HCT116 (cell line): Measurements from ENCODE around the gene NDUFS6. TPM values are rescaled to one million over a fixed set of nuclear protein-coding genes. Genes with fewer than 3 reads are reported as not detected.

Experiments
- ATAC-seq: fragments of 200-7000 bp; cut with Tn5 transposase; 2 replicates; pipeline ENCODE4 v1.9.1; 2020; ENCODE audit warnings: mild to moderate bottlenecking, moderate library complexity
- BruUV-seq: library from RNA; stranded (reverse); fragments of 400-500 nt; replicated peaks from 2 replicates; lab custom pipeline; 2021; lab: Mats Ljungman, UMichigan
- CTCF ChIA-PET: fragments of 300-600 bp; sonication (Branson Sonifier 250); formaldehyde crosslinking; loops from one replicate; lab custom pipeline; 2021; ENCODE audit warnings: antibody characterized with exemption; lab: Charles Lee
- POLR2A ChIA-PET: fragments of 300-600, 350-600 bp; sonication (Branson Sonifier 250); formaldehyde crosslinking; loops from one replicate; lab custom pipeline; 2021; ENCODE audit warnings: antibody characterized with exemption; lab: Charles Lee
- RAD21 ChIA-PET, 2 experiments: fragments of 300-600 bp; sonication (Branson Sonifier 250); formaldehyde crosslinking; loops; one replicate each; lab custom pipeline; 2023; ENCODE audit warnings: low total read pairs in 2 of 2; ENCODE audit not compliant: uncharacterized antibody in 2 of 2, unreplicated experiment in 2 of 2, low non-redundant PET in 1 of 2; lab: Charles Lee
- DNase-seq: peaks from one replicate; pipeline ENCODE4 v3.0.0-alpha.2; 2010; ENCODE audit warnings: low read depth, low spot score
- H2AFZ ChIP-seq: fragments of 200-600 bp; shearing (Covaris generic), sonication (generic); 2 replicates; pipeline ENCODE4 v1.6.1; 2017; ENCODE audit warnings: low read depth, mixed run types, mixed read lengths, antibody characterized with exemption, low read length; ENCODE audit not compliant: poor library complexity, severe bottlenecking
- H3K27ac ChIP-seq: 2 replicates; pipeline ENCODE4 v1.5.1; 2012; ENCODE audit warnings: low read depth, low read length
- H3K27me3 ChIP-seq: fragments of 200-600 bp; sonication (generic); 2 replicates; pipeline ENCODE4 v1.6.1; 2016; ENCODE audit warnings: mixed run types, low read length, mixed read lengths; ENCODE audit not compliant: insufficient read depth
- H3K36me3 ChIP-seq, 2 experiments: fragments of 200-500 bp in 1 of 2; fragments of 200-600 bp in 1 of 2; sonication (Bioruptor generic) in 1 of 2; sonication (generic) in 1 of 2; 2 replicates each; pipeline versions ENCODE4 v1.5.1 to v1.6.1; 2014 to 2016; ENCODE audit warnings: low read length in 2 of 2, inconsistent platforms in 1 of 2, mixed read lengths in 1 of 2, mixed run types in 1 of 2; ENCODE audit not compliant: insufficient read depth in 2 of 2, control insufficient read depth in 1 of 2
- H3K4me1 ChIP-seq, 2 experiments: fragments of 200-600 bp in 1 of 2; sonication (generic) in 1 of 2; 2 replicates each; pipeline versions ENCODE4 v1.5.1 to v1.6.1; 2012 to 2017; ENCODE audit warnings: low read length in 2 of 2, inconsistent platforms in 1 of 2, mild to moderate bottlenecking in 1 of 2, mixed read lengths in 1 of 2, mixed run types in 1 of 2, moderate library complexity in 1 of 2; ENCODE audit not compliant: insufficient read depth in 2 of 2, control insufficient read depth in 1 of 2
- H3K4me2 ChIP-seq: fragments of 200-600 bp; sonication (generic); 2 replicates; pipeline ENCODE4 v1.6.1; 2017; ENCODE audit warnings: mixed run types, low read length, mixed read lengths
- H3K4me3 ChIP-seq, 2 experiments: fragments of 200-600 bp in 1 of 2; sonication (generic) in 1 of 2; replicated peaks in 1 of 2; 2 replicates each; pipeline ENCODE4 v1.5.1; 2011 to 2016; ENCODE audit warnings: low read length in 2 of 2, control low read depth in 1 of 2, low read depth in 1 of 2, mild to moderate bottlenecking in 1 of 2, mixed read lengths in 1 of 2, mixed run types in 1 of 2
- H3K79me2 ChIP-seq: fragments of 200-600 bp; sonication (generic); 2 replicates; pipeline ENCODE4 v1.6.1; 2017; ENCODE audit warnings: mild to moderate bottlenecking, mixed run types, low read length, moderate library complexity, mixed read lengths; ENCODE audit not compliant: insufficient read depth
- H3K9ac ChIP-seq: fragments of 200-600 bp; sonication (generic); 2 replicates; pipeline ENCODE4 v1.6.1; 2016; ENCODE audit warnings: low read length, mixed read lengths
- H3K9me2 ChIP-seq: fragments of 200-600 bp; sonication (generic), shearing (Covaris generic); 2 replicates; pipeline ENCODE4 v1.6.1; 2017; ENCODE audit warnings: mixed run types, mild to moderate bottlenecking, moderate library complexity; ENCODE audit not compliant: insufficient read depth
- H3K9me3 ChIP-seq, 2 experiments: fragments of 200-500 bp in 1 of 2; fragments of 200-600 bp in 1 of 2; sonication (Bioruptor generic) in 1 of 2; sonication (generic) in 1 of 2; 2 replicates each; pipeline ENCODE4 v1.6.1; 2014 to 2017; ENCODE audit warnings: low read length in 2 of 2, mixed read lengths in 2 of 2, inconsistent platforms in 1 of 2, low read depth in 1 of 2, mild to moderate bottlenecking in 1 of 2, mixed run types in 1 of 2, moderate library complexity in 1 of 2; ENCODE audit not compliant: control insufficient read depth in 1 of 2, insufficient read depth in 1 of 2
- H4K20me1 ChIP-seq: fragments of 200-600 bp; sonication (generic), shearing (Covaris generic); 2 replicates; pipeline ENCODE4 v1.6.1; 2017; ENCODE audit warnings: mixed run types, mild to moderate bottlenecking, moderate library complexity; ENCODE audit not compliant: insufficient read depth
- ELF1 ChIP-seq: IDR thresholded peaks from 2 replicates; pipeline ENCODE4 v1.6.1; 2012; ENCODE audit warnings: low read depth, borderline replicate concordance
- EZH2 ChIP-seq: fragments of 200-600 bp; sonication (generic); IDR thresholded peaks from 2 replicates; pipeline ENCODE4 v1.6.1; 2017; ENCODE audit warnings: antibody characterized with exemption, mixed run types
- EZH2phosphoT487 ChIP-seq: fragments of 200-600 bp; IDR thresholded peaks from 2 replicates; pipeline ENCODE4 v1.6.1; 2018; ENCODE audit warnings: antibody characterized with exemption, borderline replicate concordance
- POLR2A ChIP-seq: IDR thresholded peaks from 2 replicates; pipeline ENCODE4 v1.7.0; 2011; ENCODE audit warnings: borderline replicate concordance; ENCODE audit not compliant: insufficient read depth, insufficient read length; ENCODE audit errors: extremely low read depth
- POLR2AphosphoS5 ChIP-seq: IDR thresholded peaks from 2 replicates; pipeline ENCODE4 v1.6.1; 2011; ENCODE audit warnings: mild to moderate bottlenecking, low read depth, low read length, moderate library complexity
- TCF7L2 ChIP-seq: IDR thresholded peaks from 2 replicates; pipeline ENCODE4 v1.7.0; 2011; ENCODE audit warnings: borderline replicate concordance, inconsistent platforms; ENCODE audit not compliant: insufficient read depth, insufficient read length; ENCODE audit errors: extremely low read depth
- intact Hi-C: fragments of 100-400 bp; cut with micrococcal nuclease; formaldehyde crosslinking; loops from 2 replicates; pipeline ENCODE4 v1.10.0; 2022
- total RNA-seq: library from RNA; stranded (reverse); gene quantifications from one replicate; pipeline ENCODE4 v1.2.1, GENCODE V29; 2021; ENCODE audit not compliant: unreplicated experiment
- TF ChIP-seq, protein P1 (sequence below): IDR thresholded peaks from 2 replicates; pipeline ENCODE4 v1.6.1; 2012; ENCODE audit warnings: low read depth

NDUFS6 gene
- total RNA-seq, 1 experiment from 2014 or later, result 43.8 TPM

DNA sequence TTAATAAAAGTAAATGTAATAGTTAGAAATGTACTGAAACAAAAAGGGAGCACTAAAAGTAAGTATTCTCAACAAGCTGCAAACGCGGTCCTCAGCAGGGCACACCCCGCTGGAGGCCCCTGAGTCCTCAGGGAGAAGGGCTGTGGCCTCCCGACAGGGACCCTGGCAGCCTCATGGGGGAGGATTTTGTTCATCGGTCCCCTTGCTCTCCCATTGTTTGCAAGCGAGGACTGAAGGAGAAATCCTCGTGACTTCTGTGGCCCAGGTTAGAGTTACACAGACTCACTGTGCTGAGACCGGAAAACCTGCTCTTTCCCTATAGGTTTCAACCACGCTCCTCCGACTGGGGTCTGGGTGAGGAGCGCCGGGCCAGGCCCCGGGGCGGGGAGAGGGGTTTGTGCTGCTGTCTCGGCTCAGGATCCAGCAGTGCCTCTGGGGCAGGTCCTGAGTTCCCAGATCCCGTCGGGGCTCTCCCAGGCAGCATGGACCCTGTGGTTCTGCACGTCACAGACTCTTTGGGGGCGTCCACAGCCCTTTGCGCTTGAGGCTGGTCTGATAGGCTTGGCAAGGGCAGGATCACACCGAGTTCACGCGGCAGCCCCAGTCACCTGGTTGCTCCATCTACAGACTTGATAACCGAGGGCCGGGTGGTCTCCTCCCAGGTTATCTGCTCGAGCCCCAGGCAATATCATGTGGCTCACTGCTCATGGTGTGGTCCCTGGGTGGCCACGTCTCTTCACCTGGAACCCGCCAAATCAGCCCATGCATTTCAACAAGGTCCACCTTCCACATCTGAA, 40.4 kb upstream of the NDUFS6 start:
- no peak for ATAC-seq
- no TSS peak for BruUV-seq

More for the DNA sequence above, 40.4 kb upstream of the NDUFS6 start:
- Histone ChIP-seq H3K4me1 (no peaks in the 10 kb centered on the region), H2AFZ (no peak overlapping the region), H3K9me2 (no peaks in the 10 kb centered on the region), H3K27me3 (no peaks in the 10 kb centered on the region), H3K9me3 (no peaks in the 10 kb centered on the region), H3K4me2 (no peak overlapping the region), H4K20me1 (no peaks in the 10 kb centered on the region), H3K27ac (no peak overlapping the region), H3K4me3 (no peak overlapping the region), H3K9ac (no peak overlapping the region), H3K79me2 (no peaks in the 10 kb centered on the region), H3K36me3 (no peaks in the 10 kb centered on the region)
- ChIA-PET CTCF (interaction anchor here (1.1 kb wide), 1 partner anchor 278 kb away, joined by 3 read pairs; no protein-coding TSS in a partner anchor), RAD21 (no interaction called here), POLR2A (no interaction called here)
- DNase-seq, result no peak
- intact Hi-C loops, result no loop called here
- TF ChIP-seq ELF1 (no peak), EZH2phosphoT487 (no peak), POLR2AphosphoS5 (no peak), EZH2 (no peak), TCF7L2 (no peak), POLR2A (no peak)
- TF ChIP-seq, protein P1, sequence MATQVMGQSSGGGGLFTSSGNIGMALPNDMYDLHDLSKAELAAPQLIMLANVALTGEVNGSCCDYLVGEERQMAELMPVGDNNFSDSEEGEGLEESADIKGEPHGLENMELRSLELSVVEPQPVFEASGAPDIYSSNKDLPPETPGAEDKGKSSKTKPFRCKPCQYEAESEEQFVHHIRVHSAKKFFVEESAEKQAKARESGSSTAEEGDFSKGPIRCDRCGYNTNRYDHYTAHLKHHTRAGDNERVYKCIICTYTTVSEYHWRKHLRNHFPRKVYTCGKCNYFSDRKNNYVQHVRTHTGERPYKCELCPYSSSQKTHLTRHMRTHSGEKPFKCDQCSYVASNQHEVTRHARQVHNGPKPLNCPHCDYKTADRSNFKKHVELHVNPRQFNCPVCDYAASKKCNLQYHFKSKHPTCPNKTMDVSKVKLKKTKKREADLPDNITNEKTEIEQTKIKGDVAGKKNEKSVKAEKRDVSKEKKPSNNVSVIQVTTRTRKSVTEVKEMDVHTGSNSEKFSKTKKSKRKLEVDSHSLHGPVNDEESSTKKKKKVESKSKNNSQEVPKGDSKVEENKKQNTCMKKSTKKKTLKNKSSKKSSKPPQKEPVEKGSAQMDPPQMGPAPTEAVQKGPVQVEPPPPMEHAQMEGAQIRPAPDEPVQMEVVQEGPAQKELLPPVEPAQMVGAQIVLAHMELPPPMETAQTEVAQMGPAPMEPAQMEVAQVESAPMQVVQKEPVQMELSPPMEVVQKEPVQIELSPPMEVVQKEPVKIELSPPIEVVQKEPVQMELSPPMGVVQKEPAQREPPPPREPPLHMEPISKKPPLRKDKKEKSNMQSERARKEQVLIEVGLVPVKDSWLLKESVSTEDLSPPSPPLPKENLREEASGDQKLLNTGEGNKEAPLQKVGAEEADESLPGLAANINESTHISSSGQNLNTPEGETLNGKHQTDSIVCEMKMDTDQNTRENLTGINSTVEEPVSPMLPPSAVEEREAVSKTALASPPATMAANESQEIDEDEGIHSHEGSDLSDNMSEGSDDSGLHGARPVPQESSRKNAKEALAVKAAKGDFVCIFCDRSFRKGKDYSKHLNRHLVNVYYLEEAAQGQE, result no peak
